Stimulated activated CD4-positive, alpha-beta T cell treated with anti-CD3 and anti-CD28 coated beads, Interleukin-12 subunit alpha, Interleukin-12 subunit beta, amount 100 ng/mL, for 4 hours (primary cell): ENCODE measurements around the gene CDH22.

Source experiments
- DNase-seq: peaks from one replicate; pipeline ENCODE4 v3.0.0-alpha.2; 2020

CDH22 gene

DNA sequence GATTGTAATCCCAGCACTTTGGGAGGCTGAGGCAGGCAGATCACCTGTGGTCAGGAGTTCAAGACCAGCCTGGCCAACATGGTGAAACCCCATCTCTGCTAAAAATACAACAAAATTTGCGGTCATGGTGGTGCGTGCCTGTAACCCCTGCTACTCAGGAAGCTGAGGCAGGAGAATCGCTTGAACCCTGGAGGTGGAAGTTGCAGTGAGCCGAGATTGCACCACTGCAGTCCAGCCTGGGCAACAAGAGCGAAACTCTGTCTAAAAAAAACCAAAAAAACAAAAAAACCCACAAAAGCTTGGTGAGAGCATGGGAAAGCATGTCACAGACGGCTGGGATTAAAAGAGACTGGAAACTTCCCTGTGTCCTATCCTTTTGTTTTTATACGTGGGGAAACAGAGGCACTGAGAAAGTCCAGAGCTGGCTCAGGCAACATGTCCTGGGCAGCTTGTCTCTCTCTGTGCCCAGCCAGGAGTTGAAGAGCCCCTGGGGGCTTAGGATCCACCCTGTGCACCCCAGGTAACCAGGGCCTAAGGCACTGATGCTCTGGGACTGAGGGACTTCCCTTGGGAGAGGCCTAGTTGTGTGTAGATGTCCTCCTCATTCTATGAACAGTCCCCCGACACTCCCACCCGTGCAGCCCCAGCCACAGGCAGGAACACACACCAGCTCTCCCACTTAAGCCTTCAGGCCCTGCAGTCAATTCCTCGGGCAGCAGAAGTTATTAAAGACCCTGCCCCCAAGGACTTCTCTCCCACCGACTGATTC lies 174.2 kb downstream of the CDH22 start:
- DNase-seq: no peak

GRCh38 chr20:46132705-46133120 lies 175.6 kb downstream of the CDH22 start:
- DNase-seq: peak; percentile 58

DNA sequence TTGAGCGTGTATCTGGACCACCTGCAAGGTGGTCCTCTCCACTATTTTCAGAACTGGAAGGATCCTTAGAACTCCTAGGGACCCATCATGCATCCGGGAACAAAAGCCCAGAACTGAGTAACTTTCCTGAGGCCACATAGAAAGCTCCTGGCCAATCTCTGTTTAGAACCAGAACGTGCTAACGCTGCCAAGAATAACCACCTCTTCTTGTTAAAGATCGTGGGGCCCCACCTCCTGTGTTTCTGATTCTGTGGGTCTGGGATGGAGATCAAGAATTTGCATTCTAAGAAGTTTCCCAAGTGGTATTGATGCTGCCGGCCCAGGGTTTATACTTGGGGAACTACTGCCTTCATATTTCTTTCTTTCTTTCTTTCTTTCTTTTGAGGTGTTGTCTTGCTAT lies 176.9 kb downstream of the CDH22 start:
- DNase-seq: no peak

DNA sequence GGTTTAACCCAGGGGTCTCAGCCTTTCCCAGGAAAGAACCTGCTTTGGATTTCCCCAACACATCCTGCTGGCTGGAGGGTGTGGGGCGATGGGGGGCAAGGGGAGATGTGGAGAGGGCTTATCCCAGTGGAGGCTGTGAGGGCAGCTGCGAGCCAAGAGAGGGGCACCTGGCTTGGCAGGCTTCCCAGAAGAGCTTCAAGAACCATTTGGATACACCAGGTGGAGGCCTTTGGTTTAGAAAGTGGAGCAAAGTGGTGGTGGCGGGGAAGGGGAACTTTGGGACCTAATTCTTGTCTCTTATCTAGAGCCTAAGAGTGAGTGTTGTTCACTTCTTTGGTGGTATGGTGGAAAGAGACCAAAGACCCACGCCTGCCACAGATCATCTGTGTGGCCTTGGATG lies 177.8 kb downstream of the CDH22 start:
- DNase-seq: no peak

DNA sequence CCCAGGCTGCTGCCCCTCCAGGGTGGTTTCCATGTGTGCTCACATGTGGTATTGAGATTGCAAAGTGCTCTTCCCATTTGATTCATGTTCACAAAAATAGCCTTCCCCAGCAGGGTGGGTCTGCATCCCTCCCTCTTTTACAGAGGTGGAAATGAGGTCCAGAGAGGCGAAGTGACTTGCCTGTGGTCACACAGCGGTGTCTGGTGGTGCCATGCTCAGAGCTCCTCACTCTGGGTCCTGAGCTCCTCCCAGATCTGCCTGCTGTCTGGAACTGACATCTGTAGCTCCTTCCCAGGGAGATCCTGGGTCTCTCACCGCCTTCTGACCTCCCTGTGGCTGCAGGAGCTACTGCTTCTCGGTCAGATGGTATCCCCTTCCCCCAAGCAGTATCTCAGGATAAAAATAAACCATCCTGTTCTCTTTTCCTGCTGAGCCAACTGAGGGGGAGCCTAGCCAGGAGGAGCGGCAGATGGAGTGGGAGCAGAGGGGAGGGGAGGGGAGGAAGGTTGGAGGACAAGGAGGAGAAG lies 178.3 kb downstream of the CDH22 start:
- DNase-seq: no peak

GRCh38 chr20:46128310-46129151 lies 179.8 kb downstream of the CDH22 start:
- DNase-seq: no peak

DNA sequence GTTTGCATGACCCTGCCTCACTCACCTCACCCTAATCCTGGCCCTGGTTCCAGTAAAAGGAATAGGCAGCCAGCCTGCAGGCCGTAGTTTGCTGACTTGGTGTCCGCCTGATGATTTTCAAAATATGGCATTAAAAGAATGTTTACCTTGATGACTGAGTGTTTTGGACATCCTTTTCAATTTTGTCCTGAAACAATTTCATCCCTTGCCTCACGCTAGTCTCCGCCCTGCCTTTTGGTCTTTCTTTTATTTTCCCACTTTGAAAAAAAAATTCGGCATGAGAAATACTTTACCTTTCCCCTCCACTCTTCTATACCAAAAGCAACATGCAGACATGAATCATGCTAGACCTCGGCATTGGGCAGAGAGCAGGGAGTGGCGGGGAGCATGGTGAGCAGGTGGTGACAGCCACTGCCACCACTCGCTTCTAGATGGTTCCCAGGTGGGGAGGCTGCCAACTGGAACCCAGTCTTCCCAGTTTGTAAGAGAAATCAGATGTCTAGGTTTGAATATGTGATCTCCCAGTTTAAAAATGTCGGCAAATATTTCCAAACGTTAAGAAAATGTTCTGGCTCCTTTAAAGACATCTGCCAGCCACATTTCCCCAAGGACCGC lies 180.8 kb downstream of the CDH22 start:
- no peak for DNase-seq

GRCh38 chr20:46126440-46127056 lies 181.8 kb downstream of the CDH22 start:
- no peak for DNase-seq
